ENCODE data around the gene MCC.

- TF ChIP-seq GLI4 (tag by site-specific recombination; IDR thresholded peaks at IDR 0.05) (no peak), ZSCAN30 (tag by site-specific recombination; IDR thresholded peaks at IDR 0.05) (no peak), CTCF (tag by site-specific recombination; IDR thresholded peaks at IDR 0.05) (no peak), ZNF24 (tag by site-specific recombination; IDR thresholded peaks at IDR 0.05) (no peak), ZNF549 (tag by site-specific recombination; IDR thresholded peaks at IDR 0.05) (no peak), ZNF274 (IDR thresholded peaks at IDR 0.05; ENCODE audit: low read length) (no peak), ZNF274 (tag by site-specific recombination; IDR thresholded peaks at IDR 0.05; ENCODE audit: borderline replicate concordance) (no peak), ZNF10 (tag by site-specific recombination; IDR thresholded peaks at IDR 0.05) (no peak), KLF16 (tag by site-specific recombination; IDR thresholded peaks at IDR 0.05) (no peak)
Measured at GRCh38 chr5:113054899-113055298, 433.4 kb downstream of the MCC start.
